Measurements from ENCODE around the gene PDGFB.

GRCh38 chr22:39182478-39183030, 62.2 kb downstream of the PDGFB start:
- TF ChIP-seq CTCF (conservative IDR thresholded peaks at IDR 0.05): no peak
- no peak for TF ChIP-seq EZH2 (IDR thresholded peaks at IDR 0.05; ENCODE audit: low read depth)
